B cell (primary cell): Measurements from ENCODE around the gene SYCP2. TPM values are rescaled to one million over a fixed set of nuclear protein-coding genes. Genes with fewer than 3 reads are reported as not detected.

Source experiments
- ATAC-seq: fragments of 200-7000 bp; cut with Tn5 transposase; one replicate; pipeline ENCODE4 v1.10.0; 2021; ENCODE audit warnings: low read depth, mild to moderate bottlenecking, moderate number of reproducible peaks, moderate library complexity
- CTCF ChIA-PET: fragments of 350-600 bp; sonication (Branson Sonifier 250); formaldehyde crosslinking; loops from one replicate; lab custom pipeline; 2021; ENCODE audit warnings: antibody characterized with exemption, inconsistent platforms; lab: Charles Lee
- POLR2A ChIA-PET: fragments of 350-600 bp; sonication (Branson Sonifier 250); formaldehyde crosslinking; loops from one replicate; lab custom pipeline; 2021; ENCODE audit warnings: antibody characterized with exemption; lab: Charles Lee
- DNase-seq: peaks from one replicate; pipeline ENCODE4 v3.0.0; 2013
- H2AFZ ChIP-seq: 2 replicates; pipeline ENCODE4 v1.6.1; 2012; ENCODE audit warnings: mild to moderate bottlenecking, low read depth, low read length; ENCODE audit not compliant: insufficient read depth, poor library complexity, severe bottlenecking
- H3K27ac ChIP-seq, 2 donors: 1 replicate in 1 of 2; 2 replicates in 1 of 2; pipeline ENCODE4 v1.5.1; 2012 to 2013; ENCODE audit warnings: low read length in 2 of 2, mild to moderate bottlenecking in 2 of 2, moderate library complexity in 1 of 2
- H3K27me3 ChIP-seq, 4 experiments: fragments of 200-600 bp in 1 of 4; sonication (generic) in 1 of 4; replicated peaks in 1 of 4; 1 replicate in 2 of 4; 2 replicates in 2 of 4; pipeline versions ENCODE4 v1.6.1 to v1.7.0; 2013 to 2016; ENCODE audit warnings: low read length in 3 of 4, mild to moderate bottlenecking in 2 of 4, mixed read lengths in 1 of 4, moderate library complexity in 1 of 4; ENCODE audit not compliant: insufficient read depth in 4 of 4, control insufficient read depth in 3 of 4; ENCODE audit errors: control extremely low read depth in 1 of 4
- H3K36me3 ChIP-seq, 2 experiments: replicated peaks in 1 of 2; 1 replicate in 1 of 2; 2 replicates in 1 of 2; pipeline versions ENCODE4 v1.6.1 to v1.7.1; 2013; ENCODE audit warnings: low read length in 1 of 2; ENCODE audit not compliant: insufficient read depth in 2 of 2, control insufficient read depth in 1 of 2; ENCODE audit errors: control extremely low read depth in 1 of 2, extremely low read depth in 1 of 2
- H3K4me1 ChIP-seq, 2 donors: fragments of 200-600 bp in 1 of 2; sonication (generic) in 1 of 2; 1 replicate in 1 of 2; 2 replicates in 1 of 2; pipeline versions ENCODE4 v1.5.1 to v1.6.1; 2013 to 2017; ENCODE audit warnings: low read length in 2 of 2; ENCODE audit not compliant: control insufficient read depth in 2 of 2, insufficient read depth in 2 of 2
- H3K4me2 ChIP-seq: replicated peaks from 2 replicates; pipeline ENCODE3; 2012; ENCODE audit warnings: mild to moderate bottlenecking, low read depth, low read length; ENCODE audit not compliant: poor library complexity, severe bottlenecking
- H3K4me3 ChIP-seq, 5 experiments: fragments of 200-600 bp in 1 of 5; sonication (generic) in 1 of 5; 1 replicate in 3 of 5; 2 replicates in 2 of 5; pipeline versions ENCODE4 v1.5.1 to v1.7.0; 2011 to 2016; ENCODE audit warnings: low read length in 4 of 5, mild to moderate bottlenecking in 4 of 5, low read depth in 2 of 5, control low read depth in 1 of 5, moderate library complexity in 1 of 5; ENCODE audit not compliant: insufficient read depth in 1 of 5; ENCODE audit errors: control extremely low read depth in 1 of 5, extremely low read depth in 1 of 5
- H3K79me2 ChIP-seq: fragments of 200-600 bp; sonication (generic); one replicate; pipeline ENCODE4 v1.6.0; 2016; ENCODE audit warnings: low read length; ENCODE audit not compliant: control insufficient read depth, insufficient read depth
- H3K9ac ChIP-seq: fragments of 200-600 bp; sonication (generic); 2 replicates; pipeline ENCODE4 v1.6.1; 2017; ENCODE audit warnings: mild to moderate bottlenecking, low read length, moderate library complexity
- H3K9me3 ChIP-seq, 3 donors: one replicate each; pipeline versions ENCODE4 v1.6.1 to v1.7.1; 2013; ENCODE audit warnings: low read length in 2 of 3; ENCODE audit not compliant: control insufficient read depth in 2 of 3, insufficient read depth in 1 of 3; ENCODE audit errors: control extremely low read depth in 1 of 3
- H4K20me1 ChIP-seq: 2 replicates; pipeline ENCODE4 v1.6.0; 2012; ENCODE audit warnings: mild to moderate bottlenecking, low read length; ENCODE audit not compliant: insufficient read depth, control insufficient read depth, poor library complexity, severe bottlenecking
- H3K27ac Mint-ChIP-seq: one replicate; pipeline ENCODE4 v1.8.0; 2021; ENCODE audit warnings: mixed read lengths
- H3K27me3 Mint-ChIP-seq: one replicate; pipeline ENCODE4 v1.8.0; 2021; ENCODE audit warnings: mixed read lengths
- H3K4me1 Mint-ChIP-seq: one replicate; pipeline ENCODE4 v1.8.0; 2021; ENCODE audit warnings: mixed read lengths
- H3K4me3 Mint-ChIP-seq: one replicate; pipeline ENCODE4 v1.8.0; 2021; ENCODE audit warnings: mixed read lengths
- H3K9me3 Mint-ChIP-seq: one replicate; pipeline ENCODE4 v1.8.0; 2022; ENCODE audit warnings: mixed read lengths; ENCODE audit not compliant: insufficient read depth
- EZH2 ChIP-seq: IDR thresholded peaks from 2 replicates; pipeline ENCODE4 v1.6.1; 2012; ENCODE audit warnings: borderline replicate concordance, low read depth, mild to moderate bottlenecking, moderate library complexity, low read length; ENCODE audit not compliant: insufficient read depth, poor library complexity, severe bottlenecking
- whole genome bisulfite sequencing: methylation state at CpG from one replicate; pipeline ENCODE4 v1.1.5; 2013; ENCODE audit warnings: missing lambda C conversion rate; ENCODE audit not compliant: insufficient coverage; 5-methylcytosine and 5-hydroxymethylcytosine counted together
- intact Hi-C: fragments of 100-400 bp; cut with micrococcal nuclease; formaldehyde crosslinking; loops from one replicate; pipeline ENCODE4 v1.10.0; 2022
- polyA plus RNA-seq: library from polyadenylated mRNA; depleted of rRNA; stranded (reverse); fragments of >200 nt; gene quantifications from 2 replicates; pipeline ENCODE4 v1.2.3, GENCODE V29; 2012
- total RNA-seq, 2 donors: library from RNA; stranded (reverse); fragments of 120-200 nt in 1 of 2; gene quantifications; 1 replicate in 1 of 2; 2 replicates in 1 of 2; pipeline versions ENCODE4 v1.2.3 to v1.2.4, GENCODE V29; 2013 to 2022
- TF ChIP-seq, protein P1 (sequence below): fragments of 200-600 bp; IDR thresholded peaks from one replicate; pipeline ENCODE4 v1.8.0; 2022; ENCODE audit warnings: antibody characterized with exemption, mild to moderate bottlenecking

Gene SYCP2
- total and polyA plus RNA-seq, 2 donors (not counting 1 experiment from before 2014, with no cell fraction given) = 0.98 to 4.5 TPM

DNA sequence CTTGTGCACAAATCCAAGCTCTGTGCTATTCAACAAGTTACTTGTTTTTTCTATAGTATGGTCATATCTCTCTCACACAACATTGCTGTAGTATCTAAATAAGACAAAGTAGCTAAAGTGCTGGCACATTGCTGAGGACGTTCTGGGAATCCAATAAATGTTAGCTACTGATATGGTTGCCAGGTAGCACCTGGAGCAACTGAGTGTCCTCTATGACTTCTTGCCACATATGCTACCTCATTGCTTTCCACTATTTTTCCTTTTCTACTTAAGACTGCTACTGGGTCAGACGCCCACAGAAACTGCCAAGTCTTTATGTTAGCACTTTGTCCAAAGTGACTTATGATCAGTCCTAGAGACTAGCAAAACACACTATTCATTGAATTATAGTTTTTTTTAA is 85.3 kb downstream of the SYCP2 start:
- TF ChIP-seq, protein P1, sequence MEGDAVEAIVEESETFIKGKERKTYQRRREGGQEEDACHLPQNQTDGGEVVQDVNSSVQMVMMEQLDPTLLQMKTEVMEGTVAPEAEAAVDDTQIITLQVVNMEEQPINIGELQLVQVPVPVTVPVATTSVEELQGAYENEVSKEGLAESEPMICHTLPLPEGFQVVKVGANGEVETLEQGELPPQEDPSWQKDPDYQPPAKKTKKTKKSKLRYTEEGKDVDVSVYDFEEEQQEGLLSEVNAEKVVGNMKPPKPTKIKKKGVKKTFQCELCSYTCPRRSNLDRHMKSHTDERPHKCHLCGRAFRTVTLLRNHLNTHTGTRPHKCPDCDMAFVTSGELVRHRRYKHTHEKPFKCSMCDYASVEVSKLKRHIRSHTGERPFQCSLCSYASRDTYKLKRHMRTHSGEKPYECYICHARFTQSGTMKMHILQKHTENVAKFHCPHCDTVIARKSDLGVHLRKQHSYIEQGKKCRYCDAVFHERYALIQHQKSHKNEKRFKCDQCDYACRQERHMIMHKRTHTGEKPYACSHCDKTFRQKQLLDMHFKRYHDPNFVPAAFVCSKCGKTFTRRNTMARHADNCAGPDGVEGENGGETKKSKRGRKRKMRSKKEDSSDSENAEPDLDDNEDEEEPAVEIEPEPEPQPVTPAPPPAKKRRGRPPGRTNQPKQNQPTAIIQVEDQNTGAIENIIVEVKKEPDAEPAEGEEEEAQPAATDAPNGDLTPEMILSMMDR = no peak
- TF ChIP-seq EZH2 = no peak
- no peaks in the 10 kb centered on the region for H3K4me1 ChIP-seq
- CTCF ChIA-PET = no interaction called here
- no peak overlapping the region for H2AFZ ChIP-seq
- WGBS = 75% methylated on average over 2 of the region's 2 CpGs
- no peaks in the 10 kb centered on the region for H3K4me1 Mint-ChIP-seq
- ATAC-seq = no peak
- no peaks in the 10 kb centered on the region for H3K36me3 ChIP-seq
- POLR2A ChIA-PET = no interaction called here
- H3K4me3 ChIP-seq = no peak overlapping the region
- intact Hi-C loops = no loop called here
- H3K4me2 ChIP-seq = no peak overlapping the region
- H3K27me3 ChIP-seq = peaks cover 0 to 2% (median 0%) of the 10 kb centered on the region in 4 experiments
- no peak overlapping the region for H3K4me3 Mint-ChIP-seq
- H3K79me2 ChIP-seq = no peaks in the 10 kb centered on the region
- H3K9ac ChIP-seq = no peak overlapping the region
- no peak for DNase-seq
- peaks cover 4% of the 10 kb centered on the region for H3K27me3 Mint-ChIP-seq
- H4K20me1 ChIP-seq = no peaks in the 10 kb centered on the region
- no peak overlapping the region for H3K27ac Mint-ChIP-seq
- H3K9me3 ChIP-seq = no peaks in the 10 kb centered on the region
- no peaks in the 10 kb centered on the region for H3K9me3 Mint-ChIP-seq
- H3K27ac ChIP-seq = no peak overlapping the region

DNA sequence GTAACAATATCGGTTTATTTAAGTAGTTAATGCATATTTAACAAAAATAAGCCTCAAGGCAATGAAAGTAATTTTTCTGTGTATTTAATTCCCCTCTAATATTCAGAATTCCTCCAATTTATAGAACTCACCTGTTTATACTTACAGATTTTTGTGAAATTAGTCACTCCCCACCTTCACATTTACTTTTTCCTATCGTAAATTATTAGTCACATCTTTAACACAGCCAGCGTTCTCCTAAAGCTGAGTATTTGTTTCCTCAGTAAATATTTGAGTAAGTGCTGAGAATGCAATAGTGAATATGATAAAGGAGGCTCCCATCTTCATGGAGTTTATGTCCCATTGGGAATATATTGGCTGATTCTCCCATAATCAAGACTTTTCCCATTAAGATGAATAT is 88.0 kb downstream of the SYCP2 start:
- no peaks in the 10 kb centered on the region for H3K9me3 ChIP-seq
- intact Hi-C loops = no loop called here
- H3K4me2 ChIP-seq = no peak overlapping the region
- H3K79me2 ChIP-seq = no peaks in the 10 kb centered on the region
- Mint-ChIP-seq H3K27me3 (peaks cover 9% of the 10 kb centered on the region), H3K4me1 (no peaks in the 10 kb centered on the region), H3K4me3 (no peak overlapping the region), H3K27ac (no peak overlapping the region), H3K9me3 (no peaks in the 10 kb centered on the region)
- CTCF ChIA-PET = no interaction called here
- no peak overlapping the region for H3K9ac ChIP-seq
- DNase-seq (no peak), ATAC-seq (no peak)
- H3K27ac ChIP-seq = no peak overlapping the region
- no peaks in the 10 kb centered on the region for H3K4me1 ChIP-seq
- WGBS = no CpG with 5 or more reads among the region's 3 CpGs
- no peak overlapping the region for H3K4me3 ChIP-seq
- H3K27me3 ChIP-seq = peaks cover 0 to 2% (median 0%) of the 10 kb centered on the region in 4 experiments
- no peak for TF ChIP-seq EZH2
- TF ChIP-seq, protein P1 = no peak
- H2AFZ ChIP-seq = no peak overlapping the region
- no peaks in the 10 kb centered on the region for H3K36me3 ChIP-seq
- no peaks in the 10 kb centered on the region for H4K20me1 ChIP-seq
- POLR2A ChIA-PET = no interaction called here
